AG09309 (cell line): ENCODE results near the gene ACOXL.

Source experiments
- DNase-seq: peaks from one replicate; pipeline ENCODE4 v3.0.0-alpha.2; 2010; ENCODE audit warnings: low read depth
- H3K4me3 ChIP-seq: 2 replicates; pipeline ENCODE4 v1.5.1; 2011; ENCODE audit warnings: mild to moderate bottlenecking, low read depth, low read length, moderate library complexity; ENCODE audit not compliant: control insufficient read depth
- TF ChIP-seq, protein P1 (sequence below): IDR thresholded peaks from 2 replicates; pipeline ENCODE4 v1.5.1; 2011; ENCODE audit warnings: mild to moderate bottlenecking, low read depth, low read length, inconsistent platforms; ENCODE audit not compliant: insufficient read depth, control insufficient read depth; ENCODE audit errors: missing control alignments

Gene ACOXL

GRCh38 chr2:110804433-110804832 is 72.1 kb downstream of the ACOXL start:
- no peak for DNase-seq
- TF ChIP-seq, protein P1, sequence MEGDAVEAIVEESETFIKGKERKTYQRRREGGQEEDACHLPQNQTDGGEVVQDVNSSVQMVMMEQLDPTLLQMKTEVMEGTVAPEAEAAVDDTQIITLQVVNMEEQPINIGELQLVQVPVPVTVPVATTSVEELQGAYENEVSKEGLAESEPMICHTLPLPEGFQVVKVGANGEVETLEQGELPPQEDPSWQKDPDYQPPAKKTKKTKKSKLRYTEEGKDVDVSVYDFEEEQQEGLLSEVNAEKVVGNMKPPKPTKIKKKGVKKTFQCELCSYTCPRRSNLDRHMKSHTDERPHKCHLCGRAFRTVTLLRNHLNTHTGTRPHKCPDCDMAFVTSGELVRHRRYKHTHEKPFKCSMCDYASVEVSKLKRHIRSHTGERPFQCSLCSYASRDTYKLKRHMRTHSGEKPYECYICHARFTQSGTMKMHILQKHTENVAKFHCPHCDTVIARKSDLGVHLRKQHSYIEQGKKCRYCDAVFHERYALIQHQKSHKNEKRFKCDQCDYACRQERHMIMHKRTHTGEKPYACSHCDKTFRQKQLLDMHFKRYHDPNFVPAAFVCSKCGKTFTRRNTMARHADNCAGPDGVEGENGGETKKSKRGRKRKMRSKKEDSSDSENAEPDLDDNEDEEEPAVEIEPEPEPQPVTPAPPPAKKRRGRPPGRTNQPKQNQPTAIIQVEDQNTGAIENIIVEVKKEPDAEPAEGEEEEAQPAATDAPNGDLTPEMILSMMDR = no peak
- H3K4me3 ChIP-seq = no peak overlapping the region

GRCh38 chr2:110804915-110805314 is 72.5 kb downstream of the ACOXL start:
- no peak overlapping the region for H3K4me3 ChIP-seq

GRCh38 chr2:110805894-110806452 is 73.6 kb downstream of the ACOXL start:
- DNase-seq = no peak
- TF ChIP-seq, protein P1 = no peak
- no peak overlapping the region for H3K4me3 ChIP-seq

More at GRCh38 chr2:110804915-110805314, 72.5 kb downstream of the ACOXL start:
- DNase-seq = no peak
- TF ChIP-seq, protein P1 = no peak

DNA sequence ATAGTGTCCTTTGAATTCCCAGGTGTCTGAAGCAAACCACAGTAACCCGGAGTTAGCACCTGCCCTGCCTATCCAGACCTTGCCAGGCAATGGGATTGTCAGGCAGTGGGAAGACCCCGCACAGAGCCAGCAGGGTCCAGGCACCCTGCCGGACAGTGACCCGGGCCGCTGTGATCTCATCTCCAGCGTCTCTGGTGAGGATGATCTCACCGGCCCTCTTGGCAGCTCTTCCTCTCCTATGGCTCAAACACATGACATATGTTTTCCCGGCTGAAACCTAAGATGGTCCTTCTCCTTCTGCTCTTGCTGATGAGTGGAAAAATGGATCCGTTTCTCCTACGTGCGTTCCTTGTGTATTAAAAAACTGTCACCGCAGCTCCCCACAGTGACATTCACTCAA is 75.1 kb downstream of the ACOXL start:
- H3K4me3 ChIP-seq = no peak overlapping the region
- DNase-seq = peak; percentile 10
- TF ChIP-seq, protein P1 = no peak

DNA sequence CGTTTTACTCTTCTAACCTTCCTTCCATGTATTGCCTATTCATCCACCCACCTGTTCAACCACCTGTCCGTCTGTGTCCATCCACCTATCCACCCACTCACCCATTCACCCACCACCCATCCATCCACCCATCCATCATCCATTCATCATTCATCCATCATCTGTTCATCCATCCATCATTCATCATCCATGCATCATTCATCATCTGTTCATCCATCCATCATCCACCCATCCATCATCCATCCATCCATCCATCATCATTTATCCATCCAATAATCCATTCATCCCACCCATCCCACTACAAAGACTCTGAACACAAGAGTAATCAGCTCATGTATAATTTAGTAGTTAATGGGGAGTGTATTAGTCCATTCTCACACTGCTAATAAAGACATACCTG is 78.0 kb downstream of the ACOXL start:
- no peak overlapping the region for H3K4me3 ChIP-seq
- DNase-seq = no peak
- TF ChIP-seq, protein P1 = no peak

DNA sequence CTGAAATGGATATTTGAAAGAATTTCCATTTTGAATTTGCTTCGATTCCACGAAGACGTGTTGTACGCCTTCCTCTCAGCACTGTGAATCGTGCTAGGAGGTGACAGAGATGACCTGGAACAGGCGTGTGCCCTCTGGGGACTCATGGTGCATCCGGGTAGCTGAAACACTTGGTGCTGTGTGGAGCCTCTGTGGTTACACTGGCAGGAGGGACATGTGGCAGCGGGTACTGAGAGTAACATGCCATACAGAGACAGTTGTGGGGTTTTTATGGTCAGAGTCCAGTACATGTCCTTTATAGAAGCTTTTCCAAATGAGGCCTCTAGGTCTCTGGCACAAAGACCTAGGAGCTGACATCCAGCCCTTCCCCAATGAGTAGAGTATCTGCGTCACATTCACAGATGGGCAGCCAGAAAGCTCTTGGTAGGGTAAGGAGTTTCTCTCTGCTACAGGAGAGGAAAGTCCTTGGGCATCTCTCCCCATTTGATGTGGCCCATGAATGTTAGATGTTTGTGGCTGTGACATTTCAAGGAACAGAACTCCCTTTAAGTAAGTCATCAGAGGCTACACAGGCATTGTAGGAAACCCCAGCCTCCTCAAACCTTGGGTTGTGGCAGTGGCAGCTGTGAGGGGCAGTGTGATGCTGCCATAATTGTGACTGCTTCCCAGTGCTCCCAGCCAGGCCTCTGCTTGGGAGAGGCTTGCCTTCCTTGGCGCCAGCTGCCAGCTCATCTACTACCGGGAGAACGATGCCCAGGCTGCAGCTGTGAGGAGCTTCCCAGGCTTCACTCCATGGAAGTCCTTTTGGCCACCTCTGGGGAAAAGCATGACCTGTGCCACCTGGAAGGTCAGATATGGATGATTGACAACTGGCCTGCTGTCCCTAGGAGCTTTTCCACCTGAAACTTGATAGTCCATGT is 80.6 kb downstream of the ACOXL start:
- TF ChIP-seq, protein P1 = no peak
- no peak overlapping the region for H3K4me3 ChIP-seq
- DNase-seq = no peak
